DND-41 (cell line): ENCODE results near the gene PEPD.

ENCODE experiments used
- ATAC-seq: fragments of 200-7000 bp; cut with Tn5 transposase; 3 replicates; pipeline ENCODE4 v1.9.1; 2021; ENCODE audit warnings: low read depth; ENCODE audit not compliant: insufficient read depth
- DNase-seq: peaks from one replicate; pipeline ENCODE4 v3.0.0-alpha.2; 2020
- H2AFZ ChIP-seq: 2 replicates; pipeline ENCODE4 v1.6.0; 2012; ENCODE audit warnings: low read depth, low read length
- H3K27ac ChIP-seq: 2 replicates; pipeline ENCODE4 v1.5.1; 2012; ENCODE audit warnings: low read length, inconsistent platforms
- H3K27me3 ChIP-seq: fragments of 200-600 bp; sonication (generic); 2 replicates; pipeline ENCODE4 v1.6.0; 2012; ENCODE audit warnings: low read length, mild to moderate bottlenecking, inconsistent platforms; ENCODE audit not compliant: insufficient read depth, poor library complexity
- H3K36me3 ChIP-seq: 2 replicates; pipeline ENCODE4 v1.5.1; 2012; ENCODE audit warnings: low read length, inconsistent platforms; ENCODE audit not compliant: insufficient read depth
- H3K4me1 ChIP-seq: 2 replicates; pipeline ENCODE4 v1.5.1; 2012; ENCODE audit warnings: mild to moderate bottlenecking, low read length; ENCODE audit not compliant: insufficient read depth
- H3K4me2 ChIP-seq: 2 replicates; pipeline ENCODE4 v1.6.0; 2012; ENCODE audit warnings: mild to moderate bottlenecking, moderate library complexity, low read length, inconsistent platforms; ENCODE audit not compliant: insufficient read depth
- H3K4me3 ChIP-seq, 2 experiments: fragments of 200-600 bp in 1 of 2; shearing (Covaris generic) in 1 of 2; 2 replicates each; pipeline ENCODE4 v1.5.1; 2012 to 2016; ENCODE audit warnings: inconsistent platforms in 2 of 2, low read length in 2 of 2, mild to moderate bottlenecking in 2 of 2, low read depth in 1 of 2, moderate library complexity in 1 of 2
- H3K79me2 ChIP-seq: 2 replicates; pipeline ENCODE4 v1.6.0; 2012; ENCODE audit warnings: low read length, inconsistent platforms; ENCODE audit not compliant: insufficient read depth
- H3K9ac ChIP-seq: 2 replicates; pipeline ENCODE4 v1.6.0; 2012; ENCODE audit warnings: low read depth, mild to moderate bottlenecking, inconsistent platforms, low read length, moderate library complexity
- H3K9me3 ChIP-seq: 2 replicates; pipeline ENCODE4 v1.5.1; 2012; ENCODE audit warnings: low read length, moderate library complexity, mild to moderate bottlenecking, inconsistent platforms; ENCODE audit not compliant: insufficient read depth, severe bottlenecking
- H4K20me1 ChIP-seq: 2 replicates; pipeline ENCODE4 v1.6.0; 2012; ENCODE audit warnings: low read length; ENCODE audit not compliant: insufficient read depth
- CTCF ChIP-seq: IDR thresholded peaks from 2 replicates; pipeline ENCODE4 v1.5.1; 2012; ENCODE audit warnings: borderline replicate concordance, low read length, moderate library complexity, mild to moderate bottlenecking; ENCODE audit not compliant: poor library complexity, severe bottlenecking; ENCODE audit errors: extremely low read depth
- EZH2 ChIP-seq: IDR thresholded peaks from 3 replicates; pipeline ENCODE4 v1.6.1; 2012; ENCODE audit warnings: borderline replicate concordance, low read depth, mild to moderate bottlenecking, moderate library complexity, low read length, inconsistent platforms; ENCODE audit not compliant: severe bottlenecking

Gene PEPD

GRCh38 chr19:33383720-33384292 lies 137.8 kb downstream of the PEPD start:
- Histone ChIP-seq H2AFZ (no peak overlapping the region), H4K20me1 (peaks cover 89% of the 10 kb centered on the region), H3K9me3 (no peaks in the 10 kb centered on the region), H3K79me2 (peaks cover 98% of the 10 kb centered on the region), H3K36me3 (peaks cover 59% of the 10 kb centered on the region), H3K9ac (no peak overlapping the region), H3K27me3 (no peaks in the 10 kb centered on the region), H3K4me3 (no peak overlapping the region), H3K4me2 (no peak overlapping the region), H3K4me1 (no peaks in the 10 kb centered on the region), H3K27ac (no peak overlapping the region)
- TF ChIP-seq CTCF (no peak), EZH2 (no peak)
- ATAC-seq (no peak), DNase-seq (no peak)

- peaks cover 99% of the 10 kb centered on the region for H3K79me2 ChIP-seq
- H3K4me3 ChIP-seq: no peak overlapping the region
- H3K4me1 ChIP-seq: peaks cover 2% of the 10 kb centered on the region; the same call in 1 of the 2 replicates
- no peaks in the 10 kb centered on the region for H3K27me3 ChIP-seq
- peaks cover 88% of the 10 kb centered on the region for H4K20me1 ChIP-seq
- no peak overlapping the region for H2AFZ ChIP-seq
- no peak overlapping the region for H3K27ac ChIP-seq
- ATAC-seq (no peak), DNase-seq (no peak)
- no peak overlapping the region for H3K4me2 ChIP-seq
- peaks cover 60% of the 10 kb centered on the region for H3K36me3 ChIP-seq
- H3K9me3 ChIP-seq: no peaks in the 10 kb centered on the region
- no peak for TF ChIP-seq CTCF
- no peak for TF ChIP-seq EZH2
- H3K9ac ChIP-seq: no peak overlapping the region
Measured at GRCh38 chr19:33382982-33383381, 138.6 kb downstream of the PEPD start.

GRCh38 chr19:33382006-33382405 lies 139.6 kb downstream of the PEPD start:
- ATAC-seq (no peak), DNase-seq (no peak)
- peaks cover 88% of the 10 kb centered on the region for H4K20me1 ChIP-seq
- no peak overlapping the region for H3K4me2 ChIP-seq
- peaks cover 58% of the 10 kb centered on the region for H3K36me3 ChIP-seq
- H3K79me2 ChIP-seq: peaks cover 100% of the 10 kb centered on the region
- TF ChIP-seq EZH2: no peak
- TF ChIP-seq CTCF: no peak
- H3K4me3 ChIP-seq: no peak overlapping the region
- no peak overlapping the region for H2AFZ ChIP-seq
- H3K27me3 ChIP-seq: no peaks in the 10 kb centered on the region
- H3K4me1 ChIP-seq: peaks cover 10% of the 10 kb centered on the region
- H3K9ac ChIP-seq: no peak overlapping the region
- no peak overlapping the region for H3K27ac ChIP-seq
- H3K9me3 ChIP-seq: no peaks in the 10 kb centered on the region
